Left ventricle myocardium inferior (tissue), 1 donor: Measurements from ENCODE around the gene RNASE4. TPM values are rescaled to one million over a fixed set of nuclear protein-coding genes. Genes with fewer than 3 reads are reported as not detected.

ENCODE experiments used
- DNase-seq: peaks from one replicate; pipeline ENCODE4 v3.0.0-alpha.2; 2020
- H3K27ac ChIP-seq: fragments of 200-600 bp; replicated peaks from 2 replicates; pipeline ENCODE4 v1.8.0; 2021
- H3K27me3 ChIP-seq: fragments of 200-600 bp; 2 replicates; pipeline ENCODE4 v1.8.0; 2021; ENCODE audit warnings: low read depth
- H3K36me3 ChIP-seq: fragments of 200-600 bp; 2 replicates; pipeline ENCODE4 v1.8.0; 2021
- H3K4me1 ChIP-seq: fragments of 200-600 bp; 2 replicates; pipeline ENCODE4 v1.8.0; 2021
- H3K4me3 ChIP-seq: fragments of 200-600 bp; 2 replicates; pipeline ENCODE4 v1.8.0; 2021; ENCODE audit warnings: mild to moderate bottlenecking, moderate library complexity
- H3K9me3 ChIP-seq: fragments of 200-600 bp; replicated peaks from 2 replicates; pipeline ENCODE4 v1.8.0; 2021
- CTCF ChIP-seq: fragments of 200-600 bp; IDR thresholded peaks from 2 replicates; pipeline ENCODE4 v1.8.0; 2021; ENCODE audit warnings: antibody characterized with exemption, mild to moderate bottlenecking, borderline replicate concordance
- intact Hi-C: fragments of 100-400 bp; cut with micrococcal nuclease; formaldehyde crosslinking; loops from one replicate; pipeline ENCODE4 v1.11.0; 2022
- total RNA-seq: library from RNA; stranded (reverse); fragmentation: NEBNext Ultra II Directional; extraction: Animal tissue kit (Norgen Biotek cat#: 25700); gene quantifications from one replicate; pipeline ENCODE4 v1.2.1, GENCODE V29; 2021
- donor health status: DM: no; HTN: yes; CAD: no; lungs with severe emphysema.

Gene RNASE4
- total RNA-seq, 1 donor from 2014 or later: 9.0 TPM

GRCh38 chr14:20743556-20743955, 59.2 kb downstream of the RNASE4 start:
- Histone ChIP-seq H3K27ac (no peak overlapping the region), H3K4me1 (no peaks in the 10 kb centered on the region), H3K4me3 (no peak overlapping the region), H3K27me3 (no peaks in the 10 kb centered on the region), H3K36me3 (no peaks in the 10 kb centered on the region), H3K9me3 (no peaks in the 10 kb centered on the region)
- TF ChIP-seq CTCF: no peak
- no peak for DNase-seq
- intact Hi-C loops: no loop called here

DNA sequence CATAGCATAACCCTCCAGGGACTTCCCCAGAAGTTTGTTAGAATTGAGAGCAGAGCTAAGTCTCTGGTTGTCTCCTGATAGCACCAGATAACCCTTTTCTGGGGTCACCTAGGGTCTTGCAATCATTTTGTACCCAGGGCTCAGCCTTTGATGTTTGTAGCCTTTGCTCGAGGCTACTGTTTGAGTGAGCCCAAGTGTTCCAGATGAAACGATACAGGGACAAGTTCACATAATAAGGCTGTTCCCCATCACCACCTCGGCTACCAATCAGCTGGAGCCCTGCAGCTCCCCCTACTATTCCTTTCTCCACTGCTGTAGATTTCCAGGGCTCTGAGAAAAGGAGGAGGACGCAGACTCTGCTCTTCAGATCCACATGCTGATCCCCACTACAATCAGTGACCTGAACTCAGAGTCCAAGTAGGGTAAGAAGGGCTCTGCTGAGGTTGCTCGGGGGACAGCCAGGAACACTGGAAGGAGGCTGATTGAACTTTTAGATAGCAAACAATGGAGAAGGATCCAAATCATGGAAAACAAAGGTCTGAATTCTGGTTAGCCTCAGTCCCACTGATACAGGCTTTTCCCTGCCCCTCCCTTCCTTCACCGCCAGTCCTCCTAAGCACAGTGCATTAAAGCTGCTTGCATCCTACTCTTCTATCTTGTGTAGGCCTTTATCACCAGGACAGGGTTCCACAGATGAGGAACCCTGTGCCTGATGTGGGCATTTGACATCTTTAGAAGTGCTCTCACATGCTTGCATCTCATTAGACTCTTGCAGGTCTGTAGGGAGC, 61.4 kb downstream of the RNASE4 start, which contains the start of gene EDDM3A:
TSS of gene EDDM3A (plus strand) at position 317 of the 788 bp plus-strand sequence. CDS start 1,694 bp downstream, outside the sequence.
- Histone ChIP-seq H3K27me3 (no peaks in the 10 kb centered on the region), H3K36me3 (no peaks in the 10 kb centered on the region), H3K9me3 (no peaks in the 10 kb centered on the region), H3K27ac (no peak within 1 kb of the TSS), H3K4me3 (no peak within 1 kb of the TSS), H3K4me1 (no peaks in the 10 kb centered on the region)
- DNase-seq: no peak
- TF ChIP-seq CTCF: no peak
- intact Hi-C loops: no loop called here

DNA sequence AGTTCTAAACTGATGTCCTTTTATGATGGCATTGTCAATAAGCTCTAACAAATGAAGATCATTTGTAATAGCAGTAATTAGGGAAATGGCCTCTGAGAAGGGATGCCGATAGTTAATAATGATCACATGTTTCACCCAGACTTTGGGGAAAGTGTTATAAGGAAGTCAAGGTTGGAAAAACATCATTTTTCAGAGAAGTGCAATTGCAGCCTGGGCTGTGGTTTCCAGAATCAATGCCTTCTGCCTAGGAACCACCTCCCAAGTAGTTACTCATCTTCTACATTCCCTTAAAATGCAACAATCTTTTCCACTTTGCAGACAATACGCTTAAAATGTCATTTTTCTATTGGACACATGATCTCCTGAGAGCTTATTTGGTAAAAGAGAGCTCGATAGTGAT, 62.2 kb downstream of the RNASE4 start:
- no peaks in the 10 kb centered on the region for H3K27me3 ChIP-seq
- no peak overlapping the region for H3K4me3 ChIP-seq
- no peak overlapping the region for H3K27ac ChIP-seq
- no peaks in the 10 kb centered on the region for H3K4me1 ChIP-seq
- intact Hi-C loops: no loop called here
- H3K36me3 ChIP-seq: no peaks in the 10 kb centered on the region
- TF ChIP-seq CTCF: no peak
- peaks cover under 1% of the 10 kb centered on the region for H3K9me3 ChIP-seq
- no peak for DNase-seq

DNA sequence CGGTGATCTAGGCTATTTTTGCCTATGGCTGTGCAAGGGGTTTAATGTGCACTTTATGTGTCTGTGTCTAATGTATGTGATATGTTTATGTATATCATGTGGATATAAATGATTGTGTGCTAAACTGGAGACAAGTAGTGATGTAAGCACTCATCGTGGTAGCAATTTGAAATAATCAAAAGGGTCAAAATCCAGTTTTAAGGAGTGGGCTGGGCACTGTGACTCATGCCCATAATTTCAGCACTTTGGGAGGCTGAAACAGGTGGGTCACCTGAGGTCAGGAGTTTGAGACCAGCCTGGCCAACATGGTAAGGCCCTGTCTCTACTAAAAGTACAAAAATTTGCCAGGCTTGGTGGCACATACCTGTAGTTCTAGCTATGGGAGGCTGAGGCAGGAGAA, 64.1 kb downstream of the RNASE4 start:
- TF ChIP-seq CTCF: no peak
- Histone ChIP-seq H3K27me3 (no peaks in the 10 kb centered on the region), H3K4me3 (no peak overlapping the region), H3K4me1 (no peaks in the 10 kb centered on the region), H3K27ac (no peak overlapping the region), H3K36me3 (no peaks in the 10 kb centered on the region), H3K9me3 (peaks cover 20% of the 10 kb centered on the region)
- no peak for DNase-seq
- intact Hi-C loops: no loop called here

DNA sequence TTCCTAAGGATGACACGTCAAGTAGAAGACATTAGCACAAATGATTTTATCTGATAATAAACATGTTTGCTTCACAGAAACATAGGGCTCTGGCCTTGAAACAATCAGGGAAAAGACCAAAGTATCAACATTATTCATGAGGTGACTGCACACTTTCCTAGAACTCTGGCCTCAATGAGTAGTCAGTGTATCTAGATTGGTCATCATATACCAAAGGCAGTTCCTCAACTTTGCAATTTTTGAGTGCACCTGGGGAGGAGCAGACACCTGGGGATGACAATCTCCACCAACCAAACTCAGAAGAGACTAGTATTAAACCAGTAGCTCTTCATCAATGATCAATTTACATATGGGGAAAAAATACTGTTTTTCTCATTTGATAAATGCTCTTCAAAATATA, 65.8 kb downstream of the RNASE4 start:
- Histone ChIP-seq H3K27me3 (no peaks in the 10 kb centered on the region), H3K9me3 (peaks cover 21% of the 10 kb centered on the region), H3K36me3 (no peaks in the 10 kb centered on the region), H3K4me3 (no peak overlapping the region), H3K27ac (no peak overlapping the region), H3K4me1 (peaks cover 5% of the 10 kb centered on the region)
- DNase-seq: no peak
- intact Hi-C loops: no loop called here
- TF ChIP-seq CTCF: no peak

Other genes with a start within 250 kb of the RNASE4 start
- 0.33 TPM for gene KLHL33, start 248.4 kb upstream of the RNASE4 start, total RNA-seq
- 19.4 TPM for gene OSGEP, start 229.7 kb upstream of the RNASE4 start, total RNA-seq
- gene APEX1, start 229.3 kb upstream of the RNASE4 start, total RNA-seq: 75.0 TPM
- gene PIP4P1, start 223.1 kb upstream of the RNASE4 start, total RNA-seq: 19.7 TPM
- 6.4 TPM for gene PNP, start 215.2 kb upstream of the RNASE4 start, total RNA-seq
- not detected for gene RNASE10, start 179.0 kb upstream of the RNASE4 start, total RNA-seq
- not detected for gene RNASE9, start 123.5 kb upstream of the RNASE4 start, total RNA-seq
- not detected for gene RNASE11, start 96.6 kb upstream of the RNASE4 start, total RNA-seq
- gene RNASE12, start 93.2 kb upstream of the RNASE4 start, total RNA-seq: not detected
- gene OR6S1, start 42.9 kb upstream of the RNASE4 start, total RNA-seq: not detected
- 3.7 TPM for gene ANG, start 4.2 kb downstream of the RNASE4 start, total RNA-seq
- not detected for gene EDDM3A, start 61.3 kb downstream of the RNASE4 start, total RNA-seq
- gene EDDM3B, start 83.8 kb downstream of the RNASE4 start, total RNA-seq: not detected
- 5.7 TPM for gene RNASE6, start 96.7 kb downstream of the RNASE4 start, total RNA-seq
- 294 TPM for gene RNASE1, start 118.3 kb downstream of the RNASE4 start, total RNA-seq
- not detected for gene RNASE3, start 206.8 kb downstream of the RNASE4 start, total RNA-seq